Right cardiac atrium (tissue), 5 donors: ENCODE results near the gene SPSB1. TPM values are rescaled to one million over a fixed set of nuclear protein-coding genes. Genes with fewer than 3 reads are reported as not detected.

ENCODE experiments used
- ATAC-seq, 2 donors: fragments of 200-7000 bp; cut with Tn5 transposase; one replicate each; pipeline versions ENCODE4 v1.8.0 to v1.9.1; 2020; ENCODE audit warnings: moderate library complexity in 2 of 2, mild to moderate bottlenecking in 1 of 2
- DNase-seq, 3 donors: peaks; one replicate each; pipeline ENCODE4 v3.0.0-alpha.2; 2020
- H3K27ac ChIP-seq: one replicate; pipeline ENCODE4 v1.5.1; 2013; ENCODE audit warnings: mild to moderate bottlenecking, low read length, control low read depth, moderate library complexity
- H3K27me3 ChIP-seq: one replicate; pipeline ENCODE4 v1.6.1; 2013; ENCODE audit not compliant: control insufficient read depth, insufficient read depth
- H3K4me1 ChIP-seq: one replicate; pipeline ENCODE4 v1.6.1; 2013; ENCODE audit warnings: low read length; ENCODE audit not compliant: control insufficient read depth, insufficient read depth
- H3K4me3 ChIP-seq: one replicate; pipeline ENCODE4 v1.5.1; 2013; ENCODE audit warnings: low read length, control low read depth
- H3K9me3 ChIP-seq: one replicate; pipeline ENCODE4 v1.6.1; 2013; ENCODE audit warnings: low read length; ENCODE audit not compliant: control insufficient read depth
- WGBS: extraction: QIAGEN DNeasy Blood & Tissue Kit; methylation state at CpG from one replicate; pipeline ENCODE4 v1.1.7; 2013; 5-methylcytosine and 5-hydroxymethylcytosine counted together
- intact Hi-C, 4 donors: fragments of 100-400 bp; cut with DNase I; formaldehyde crosslinking; loops; one replicate each; pipeline versions ENCODE4 v1.11.0 to v1.14.0; 2022 to 2023
- polyA plus RNA-seq: library from polyadenylated mRNA; stranded (reverse); fragments of 200-250 nt; gene quantifications from one replicate; pipeline ENCODE4 v1.2.3, GENCODE V29; 2013
- total RNA-seq, 4 donors: library from RNA; stranded (reverse); fragmentation: NEBNext Ultra II Directional; extraction: Animal tissue kit (Norgen Biotek cat#: 25700); gene quantifications; one replicate each; pipeline ENCODE4 v1.2.1, GENCODE V29; 2021
- donor health status: healthy with polysubstance abuse.
- donor health status: DM: no; HTN: yes; CAD: no.
- donor health status: DM: no; HTN: no; CAD: no.
- donor health status: DM: no; HTN: yes; CAD: no; lungs with severe emphysema.
- donor health status: DM: yes; HTN: yes; CAD: no.

Gene SPSB1
- total and polyA plus RNA-seq, 5 donors, result 15.5 to 24.0 (median 16.5) TPM

GRCh38 chr1:9248341-9249262 lies 44.1 kb upstream of the SPSB1 start:
- Histone ChIP-seq H3K4me1 (peaks cover 15% of the 10 kb centered on the region), H3K27ac (peak overlapping the region; percentile 69), H3K4me3 (no peak overlapping the region), H3K9me3 (no peaks in the 10 kb centered on the region), H3K27me3 (no peaks in the 10 kb centered on the region)
- WGBS, result 72% methylated on average over 21 of the region's 21 CpGs
- DNase-seq, result no peak
- ATAC-seq, result no peak
- intact Hi-C loops, result no loop called here

GRCh38 chr1:9249263-9249533 lies 43.5 kb upstream of the SPSB1 start:
- no peaks in the 10 kb centered on the region for H3K27me3 ChIP-seq
- H3K9me3 ChIP-seq, result no peaks in the 10 kb centered on the region
- intact Hi-C loops, result no loop called here
- peaks cover 13% of the 10 kb centered on the region for H3K4me1 ChIP-seq
- no peak overlapping the region for H3K4me3 ChIP-seq
- WGBS, result 86% methylated on average over 3 of the region's 3 CpGs
- peak overlapping the region; percentile 69 for H3K27ac ChIP-seq
- ATAC-seq, result no peak
- no peak for DNase-seq

GRCh38 chr1:9249534-9250410 lies 42.9 kb upstream of the SPSB1 start:
- Histone ChIP-seq H3K9me3 (no peaks in the 10 kb centered on the region), H3K27me3 (no peaks in the 10 kb centered on the region), H3K27ac (peak overlapping the region; percentile 69), H3K4me3 (no peak overlapping the region), H3K4me1 (peaks cover 13% of the 10 kb centered on the region)
- ATAC-seq (peak; percentile 26 to 42), DNase-seq (peak in 2 of 3 donors; percentile 75 to 84)
- 64% methylated on average over 17 of the region's 17 CpGs for WGBS
- intact Hi-C loops, result no loop called here

- ATAC-seq, result peak; percentile 1 to 3
- peak in 1 of 3 donors; percentile 66 for DNase-seq
- Histone ChIP-seq H3K9me3 (no peaks in the 10 kb centered on the region), H3K4me1 (peaks cover 13% of the 10 kb centered on the region), H3K4me3 (no peak overlapping the region), H3K27ac (peak overlapping the region; percentile 69), H3K27me3 (no peaks in the 10 kb centered on the region)
- 38% methylated on average over 21 of the region's 21 CpGs for WGBS
- intact Hi-C loops, result no loop called here
These were observed 42.0 kb upstream of the SPSB1 start for GRCh38 chr1:9250411-9251381.

- H3K4me1 ChIP-seq, result peaks cover 13% of the 10 kb centered on the region
- WGBS, result 36% methylated on average over 6 of the region's 6 CpGs
- peak overlapping the region; percentile 69 for H3K27ac ChIP-seq
- H3K9me3 ChIP-seq, result no peaks in the 10 kb centered on the region
- peak in 1 of 2 donors; percentile 32 for ATAC-seq
- intact Hi-C loops, result no loop called here
- H3K27me3 ChIP-seq, result no peaks in the 10 kb centered on the region
- no peak overlapping the region for H3K4me3 ChIP-seq
- DNase-seq, result peak in 2 of 3 donors; percentile 67 to 71
These were observed 41.2 kb upstream of the SPSB1 start for GRCh38 chr1:9251501-9251900.

GRCh38 chr1:9253004-9253403 lies 39.7 kb upstream of the SPSB1 start:
- Histone ChIP-seq H3K27ac (peak overlapping the region; percentile 68), H3K4me1 (peaks cover 13% of the 10 kb centered on the region), H3K9me3 (no peaks in the 10 kb centered on the region), H3K4me3 (no peak overlapping the region), H3K27me3 (no peaks in the 10 kb centered on the region)
- 62% methylated on average over 8 of the region's 8 CpGs for WGBS
- peak in 1 of 3 donors; percentile 27 for DNase-seq
- ATAC-seq, result no peak
- intact Hi-C loops, result no loop called here

- intact Hi-C loops, result no loop called here
- ATAC-seq (peak in 1 of 2 donors; percentile 35), DNase-seq (no peak)
- Histone ChIP-seq H3K9me3 (no peaks in the 10 kb centered on the region), H3K27ac (peak overlapping the region; percentile 47), H3K4me1 (peaks cover 13% of the 10 kb centered on the region), H3K27me3 (no peaks in the 10 kb centered on the region), H3K4me3 (no peak overlapping the region)
- 55% methylated on average over 10 of the region's 10 CpGs for WGBS
These were observed 39.1 kb upstream of the SPSB1 start for GRCh38 chr1:9253453-9254105.

- no peaks in the 10 kb centered on the region for H3K9me3 ChIP-seq
- 95% methylated on average over 7 of the region's 7 CpGs for WGBS
- no peak overlapping the region for H3K27ac ChIP-seq
- ATAC-seq (no peak), DNase-seq (peak in 1 of 3 donors; percentile 46)
- no peaks in the 10 kb centered on the region for H3K27me3 ChIP-seq
- intact Hi-C loops, result no loop called here
- H3K4me1 ChIP-seq, result peaks cover 3% of the 10 kb centered on the region
- H3K4me3 ChIP-seq, result no peak overlapping the region
These were observed 36.4 kb upstream of the SPSB1 start for GRCh38 chr1:9256332-9256731.

GRCh38 chr1:9257851-9258250 lies 34.8 kb upstream of the SPSB1 start:
- ATAC-seq (no peak), DNase-seq (peak in 1 of 3 donors; percentile 54)
- Histone ChIP-seq H3K27ac (no peak overlapping the region), H3K4me1 (no peaks in the 10 kb centered on the region), H3K4me3 (no peak overlapping the region), H3K9me3 (no peaks in the 10 kb centered on the region), H3K27me3 (no peaks in the 10 kb centered on the region)
- intact Hi-C loops, result no loop called here
- WGBS, result 94% methylated on average over 22 of the region's 22 CpGs

- DNase-seq (no peak), ATAC-seq (no peak)
- WGBS, result 98% methylated on average over 9 of the region's 9 CpGs
- Histone ChIP-seq H3K27me3 (no peaks in the 10 kb centered on the region), H3K4me3 (no peak overlapping the region), H3K9me3 (no peaks in the 10 kb centered on the region), H3K4me1 (no peaks in the 10 kb centered on the region), H3K27ac (no peak overlapping the region)
- intact Hi-C loops, result no loop called here
These were observed 34.1 kb upstream of the SPSB1 start for GRCh38 chr1:9258629-9259028.
